ENCODE measurements around the gene AVL9.
"Not testable (repeated sequence)": the region's sequence is repeated elsewhere in the genome, so short reads cannot be mapped to it uniquely, and the experiment has no call there.

The AVL9 gene

GRCh38 chr7:32631021-32631420 lies 135.7 kb downstream of the AVL9 start:
- CTCF ChIA-PET = no interaction called here
- TF ChIP-seq LEF1 (IDR thresholded peaks at IDR 0.05; ENCODE audit: borderline replicate concordance) (no peak), NFRKB (IDR thresholded peaks at IDR 0.05) (no peak), PKNOX1 (IDR thresholded peaks at IDR 0.05) (no peak), FOXM1 (IDR thresholded peaks at IDR 0.05; ENCODE audit: borderline replicate concordance) (no peak), SP1 (IDR thresholded peaks at IDR 0.05) (no peak), FOXA1 (IDR thresholded peaks at IDR 0.05) (no peak), BHLHE40 (IDR thresholded peaks at IDR 0.05; ENCODE audit: borderline replicate concordance) (no peak), FOXK2 (IDR thresholded peaks at IDR 0.05) (no peak), HDGF (IDR thresholded peaks at IDR 0.05; ENCODE audit: borderline replicate concordance) (no peak), ELF4 (IDR thresholded peaks at IDR 0.05) (no peak), L3MBTL2 (conservative IDR thresholded peaks at IDR 0.05) (no peak), CTBP1 (IDR thresholded peaks at IDR 0.05; ENCODE audit: borderline replicate concordance) (no peak), SUZ12 (IDR thresholded peaks at IDR 0.05) (no peak), ARNT (IDR thresholded peaks at IDR 0.05) (no peak), TARDBP (IDR thresholded peaks at IDR 0.05) (no peak), ZNF384 (IDR thresholded peaks at IDR 0.05) (no peak)
- POLR2A ChIA-PET = no interaction called here
- DNase-seq (ENCODE audit: extremely low spot score) = no peak

- POLR2A ChIA-PET; DNase-seq (ENCODE audit: extremely low spot score); CTCF ChIA-PET: not testable (repeated sequence)
These were observed 136.6 kb downstream of the AVL9 start for GRCh38 chr7:32631590-32632497.

GRCh38 chr7:32633446-32633845 lies 138.2 kb downstream of the AVL9 start:
- DNase-seq (ENCODE audit: extremely low spot score); POLR2A ChIA-PET; CTCF ChIA-PET: not testable (repeated sequence)

GRCh38 chr7:32634798-32635393 lies 139.6 kb downstream of the AVL9 start:
- DNase-seq (ENCODE audit: extremely low spot score); POLR2A ChIA-PET; CTCF ChIA-PET: not testable (repeated sequence)

GRCh38 chr7:32636725-32637462 lies 141.6 kb downstream of the AVL9 start:
- POLR2A ChIA-PET; DNase-seq (ENCODE audit: extremely low spot score); CTCF ChIA-PET: not testable (repeated sequence)

GRCh38 chr7:32637611-32638010 lies 142.3 kb downstream of the AVL9 start:
- POLR2A ChIA-PET; DNase-seq (ENCODE audit: extremely low spot score); CTCF ChIA-PET: not testable (repeated sequence)

Measured in HEK293T (cell line).